Pulmonary artery endothelial cell (primary cell): ENCODE data around the gene SRBD1. TPM values are rescaled to one million over a fixed set of nuclear protein-coding genes. Genes with fewer than 3 reads are reported as not detected.
A peak's percentile ranks its signal among the peaks of the same experiment; 100 is the strongest.
"Not testable (repeated sequence)": the region's sequence is repeated elsewhere in the genome, so short reads cannot be mapped to it uniquely, and the experiment has no call there.

Experiments used
- DNase-seq: peaks from one replicate; pipeline ENCODE4 v3.0.0-alpha.2; 2011; ENCODE audit warnings: low read depth, low spot score
- total RNA-seq: library from RNA; depleted of rRNA; stranded (reverse); fragments of >200 nt; gene quantifications from 2 replicates; pipeline ENCODE4 v1.2.3, GENCODE V29; 2014

SRBD1 gene
- total RNA-seq, 1 donor from 2014 or later: 16.3 TPM

DNA sequence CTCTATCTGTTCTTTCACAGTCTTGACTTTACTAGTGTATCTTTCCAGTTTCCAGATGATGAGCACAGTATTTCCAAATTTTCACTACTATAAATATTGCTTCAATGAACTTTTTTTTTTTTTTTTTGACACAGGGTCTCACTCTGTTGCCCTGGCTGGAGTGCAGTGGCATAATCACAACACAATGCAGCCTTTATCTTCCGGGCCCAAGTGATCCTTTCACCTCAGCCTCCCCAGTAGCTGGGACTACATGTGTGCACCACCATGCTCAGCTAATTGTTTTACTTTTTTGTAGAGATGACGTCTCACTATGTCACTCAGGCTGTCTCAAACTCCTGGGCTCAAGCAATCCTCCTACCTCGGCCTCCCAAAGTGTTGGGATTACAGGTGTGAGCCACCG lies 142.8 kb downstream of the SRBD1 start:
- DNase-seq: no peak

DNA sequence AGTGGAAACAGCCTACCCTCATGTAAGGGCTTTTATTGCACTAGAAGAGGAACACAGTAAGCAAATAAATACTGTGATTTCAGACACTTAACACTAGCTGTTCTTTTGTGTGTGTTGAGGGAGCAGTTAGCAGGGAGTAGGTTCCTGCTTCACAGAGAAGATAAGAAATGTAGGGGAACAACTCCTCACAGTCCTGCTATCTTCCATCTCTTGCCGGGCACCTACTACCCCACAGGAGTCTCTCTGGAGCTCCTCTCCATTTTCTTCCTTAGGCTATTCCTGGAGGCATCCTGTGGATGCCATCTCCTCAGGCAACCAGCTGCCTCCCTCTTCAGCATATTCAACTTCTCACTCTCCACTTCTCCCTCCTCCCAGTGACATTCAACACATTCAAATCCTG lies 145.0 kb downstream of the SRBD1 start:
- no peak for DNase-seq

DNA sequence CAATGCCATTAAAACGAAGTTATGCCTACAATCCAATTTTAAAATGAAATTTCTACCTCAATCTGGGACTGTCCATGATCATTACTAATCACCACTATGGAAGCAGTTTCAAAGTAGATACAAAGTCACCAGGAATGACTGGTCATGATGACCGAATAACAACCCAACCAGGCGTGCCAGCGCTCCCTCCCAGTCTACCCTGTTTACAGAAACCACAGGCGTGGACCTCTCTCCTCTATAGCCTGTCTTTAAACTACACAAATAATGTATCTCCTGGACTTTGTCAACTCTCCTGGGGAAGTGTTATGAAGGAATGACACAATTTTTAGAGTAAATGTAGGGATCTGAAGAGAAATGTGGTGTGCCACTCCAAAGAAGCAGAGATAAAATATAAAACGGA lies 150.2 kb downstream of the SRBD1 start:
- no peak for DNase-seq

DNA sequence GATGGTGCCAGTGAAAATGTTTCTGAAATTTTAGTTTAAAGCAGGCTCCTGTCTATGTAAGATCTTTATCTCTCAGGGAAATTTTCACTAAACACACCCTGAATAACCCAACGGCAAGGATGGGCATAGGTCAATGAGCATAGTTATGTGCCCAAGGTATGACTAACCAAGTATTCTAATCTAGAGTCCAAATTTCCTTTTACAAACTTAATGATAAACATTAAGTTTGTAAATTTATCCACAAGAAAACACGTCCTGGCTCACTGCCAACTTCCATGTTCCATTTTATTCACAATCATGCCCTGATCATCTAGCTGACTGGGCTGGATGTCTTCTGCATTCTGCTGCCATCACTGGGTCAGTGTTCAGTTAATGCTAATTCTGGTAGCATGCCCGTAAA lies 151.2 kb downstream of the SRBD1 start:
- DNase-seq: no peak

DNA sequence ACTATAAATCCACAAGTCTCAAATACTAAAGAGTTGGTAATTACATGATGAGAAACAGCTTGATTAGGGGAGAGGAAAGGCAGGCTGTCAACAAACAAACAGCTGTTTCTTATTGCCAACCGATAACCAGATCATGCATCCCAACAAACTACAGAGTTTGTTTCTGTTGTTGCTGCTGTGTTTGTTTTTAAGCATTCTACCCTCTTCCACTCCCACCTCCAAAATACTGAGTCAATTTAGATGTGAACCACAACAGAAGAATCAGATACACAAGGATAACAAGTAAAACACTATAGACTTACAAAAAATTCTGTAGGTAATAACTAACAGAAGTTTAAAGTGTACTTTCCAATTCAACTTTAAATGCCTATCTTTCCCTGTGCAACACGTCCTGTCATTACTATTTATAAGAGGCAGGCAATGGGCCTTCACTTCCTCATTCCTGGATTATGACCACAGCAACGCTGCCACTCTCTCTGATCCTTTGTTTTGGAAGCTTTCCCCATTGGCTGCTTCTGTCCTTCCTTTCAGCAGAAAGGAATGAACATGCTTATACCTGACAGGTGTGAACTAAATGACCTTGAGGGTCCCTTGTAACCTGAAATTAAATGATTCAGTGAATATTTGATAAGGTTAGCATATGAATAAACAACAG lies 152.0 kb downstream of the SRBD1 start:
- DNase-seq: peak; percentile 13

DNA sequence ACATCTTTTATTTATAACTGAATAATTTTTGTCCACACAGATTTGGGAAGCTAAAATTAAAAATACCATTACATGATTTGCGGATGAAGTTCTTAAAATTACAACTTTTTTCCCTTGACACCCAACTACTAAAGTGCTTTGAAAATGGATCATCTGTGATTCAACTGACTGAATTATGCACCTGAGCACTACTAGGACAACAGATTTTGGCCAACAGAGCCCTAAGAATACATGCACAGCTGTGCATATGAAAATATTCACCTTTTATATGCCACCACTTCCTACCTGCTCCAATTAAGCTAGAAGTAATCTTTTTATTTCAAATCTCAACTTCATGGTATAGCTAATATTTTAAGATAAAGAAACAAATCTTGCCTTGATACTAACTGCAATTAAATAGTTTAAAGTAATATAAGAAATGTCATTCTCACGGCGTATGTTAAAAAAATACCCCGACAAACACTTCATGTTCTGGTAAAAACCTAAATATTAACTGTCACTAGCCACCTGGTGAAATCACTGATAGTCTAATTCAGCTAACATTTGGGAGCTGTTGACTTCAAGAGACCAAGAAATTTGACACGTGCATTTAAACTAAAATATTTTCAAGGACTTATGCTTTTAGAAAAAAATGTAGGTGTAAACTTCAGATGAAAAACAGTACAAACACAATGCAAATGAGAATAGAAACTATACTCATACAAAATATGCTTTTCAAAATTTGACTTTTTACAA lies 153.7 kb downstream of the SRBD1 start:
- no peak for DNase-seq

DNA sequence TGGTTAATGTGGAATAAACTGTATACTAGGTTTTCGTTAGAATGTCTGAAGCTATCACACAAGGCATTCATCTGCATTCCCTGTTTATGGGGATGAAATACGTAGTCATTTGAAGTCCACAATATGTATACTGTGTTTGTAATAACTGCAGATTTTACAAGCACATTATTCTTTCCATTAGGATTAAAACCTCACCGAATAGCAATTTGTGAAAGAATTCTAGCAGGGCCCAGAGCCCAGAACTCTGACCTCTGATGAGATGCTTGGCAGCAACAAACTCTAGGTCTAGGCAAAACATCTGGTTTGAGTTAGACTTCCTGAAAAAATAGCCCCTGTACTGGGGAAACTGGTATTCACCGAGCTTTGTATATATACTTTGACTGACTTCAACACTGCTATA lies 158.2 kb downstream of the SRBD1 start:
- no peak for DNase-seq

DNA sequence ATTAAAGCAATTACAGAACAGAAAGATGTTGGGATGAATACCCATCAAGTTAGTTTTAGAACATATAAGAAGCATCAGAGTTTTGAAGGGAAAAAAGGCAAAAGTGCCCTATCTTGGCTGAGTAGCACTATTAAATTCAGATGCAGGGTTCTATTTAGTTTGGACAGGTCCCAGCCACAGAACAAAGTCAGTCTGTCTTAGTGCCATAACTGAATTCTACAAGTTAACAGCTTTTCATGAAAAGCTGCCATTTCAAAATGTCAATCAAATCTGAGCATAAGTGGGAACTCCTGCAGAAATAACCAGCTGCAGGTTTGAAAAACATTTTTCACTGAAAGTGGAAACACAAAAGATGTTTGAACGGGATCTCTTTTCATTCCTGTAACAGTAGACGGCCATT lies 160.4 kb downstream of the SRBD1 start:
- no peak for DNase-seq

DNA sequence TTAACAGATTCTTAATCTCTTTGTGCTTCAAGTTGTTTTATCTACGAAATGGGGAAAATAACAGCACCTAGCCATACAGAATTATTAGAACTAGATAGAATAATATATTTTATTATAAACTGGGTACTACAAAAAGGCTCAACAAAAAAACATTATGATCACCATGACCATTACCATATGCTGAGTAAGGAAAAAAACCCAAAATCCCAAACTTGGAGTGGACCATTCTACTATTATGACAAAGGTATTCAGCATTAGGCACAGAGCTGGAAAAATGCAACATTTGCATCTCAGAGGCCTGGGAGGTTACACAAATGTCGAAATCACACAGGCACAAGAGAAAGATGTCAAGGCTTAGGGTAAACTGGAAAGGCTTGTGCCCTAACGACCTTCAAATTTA lies 162.8 kb downstream of the SRBD1 start:
- no peak for DNase-seq

DNA sequence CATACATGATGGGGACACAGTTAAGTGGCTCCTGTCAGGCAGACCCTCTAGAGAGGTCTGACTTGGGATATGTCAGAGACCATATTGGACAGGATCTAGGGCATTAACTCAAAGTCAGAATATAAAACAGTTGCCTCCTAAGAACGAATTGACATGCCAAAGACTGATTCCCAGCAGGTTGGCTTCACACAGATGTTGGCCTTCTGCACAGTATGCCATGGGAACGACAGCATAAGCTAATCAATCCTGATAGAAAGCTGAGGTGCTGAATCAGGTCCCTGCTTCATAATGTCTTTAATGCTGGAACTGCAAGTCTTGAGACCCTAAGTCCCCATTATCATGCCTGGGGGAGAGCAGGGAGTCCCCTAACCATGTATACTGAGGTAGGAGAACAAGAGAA lies 165.1 kb downstream of the SRBD1 start:
- DNase-seq: no peak

DNA sequence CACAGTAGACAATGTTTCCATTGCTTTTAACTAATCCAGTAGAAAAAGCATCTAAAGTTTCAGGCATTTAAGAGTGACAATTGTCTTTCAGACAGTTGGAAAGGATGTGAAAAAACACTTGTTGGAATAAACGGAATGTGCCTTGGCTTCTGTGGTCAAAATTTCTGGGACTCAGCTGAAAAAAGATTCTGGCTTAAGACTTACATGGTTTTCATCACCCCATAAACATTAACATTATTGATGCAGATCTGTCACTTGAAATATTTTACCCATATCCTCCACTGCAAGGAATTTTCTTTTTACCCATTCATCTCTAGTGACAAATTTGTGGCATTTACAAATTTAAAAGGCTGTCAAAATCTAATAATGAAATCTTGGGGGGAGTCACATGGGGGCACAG lies 166.0 kb downstream of the SRBD1 start:
- DNase-seq: no peak

DNA sequence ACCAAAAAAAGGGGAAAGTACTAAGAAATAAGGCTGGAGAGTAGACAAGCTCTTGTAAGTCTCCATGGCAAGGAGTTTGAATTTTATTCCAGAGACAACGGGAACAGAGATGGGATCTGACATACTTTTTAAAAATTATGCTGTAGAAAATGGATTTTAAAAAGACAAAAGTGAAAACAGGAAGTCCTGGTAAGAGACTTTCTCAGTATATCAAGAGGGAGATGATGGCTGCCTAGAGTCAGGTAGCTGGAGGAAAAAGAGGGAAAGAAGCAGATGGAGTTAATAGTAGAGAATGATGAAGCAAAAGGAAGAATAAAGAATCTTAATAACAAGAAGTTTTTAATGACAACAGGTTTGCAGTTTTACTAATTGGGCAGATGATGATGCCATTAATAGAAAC lies 168.1 kb downstream of the SRBD1 start:
- no peak for DNase-seq

DNA sequence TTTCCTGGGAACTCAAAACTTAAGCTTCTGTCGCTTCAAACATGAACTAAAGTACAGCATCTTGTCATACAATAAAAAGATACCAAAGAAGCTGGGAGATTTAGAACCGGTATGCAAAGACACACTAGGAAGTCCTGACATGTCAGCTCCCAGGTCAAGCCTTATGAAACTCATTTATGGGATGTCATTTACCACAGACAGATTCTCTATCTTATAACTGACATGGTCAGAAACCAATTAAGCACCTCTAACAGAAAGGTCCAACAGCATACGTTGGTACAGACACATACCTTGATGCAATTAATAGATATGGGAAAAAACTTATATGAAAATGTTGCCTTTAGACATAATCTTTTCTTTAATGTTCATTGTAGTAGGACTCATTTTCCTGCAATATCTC lies 169.0 kb downstream of the SRBD1 start:
- DNase-seq: no peak

DNA sequence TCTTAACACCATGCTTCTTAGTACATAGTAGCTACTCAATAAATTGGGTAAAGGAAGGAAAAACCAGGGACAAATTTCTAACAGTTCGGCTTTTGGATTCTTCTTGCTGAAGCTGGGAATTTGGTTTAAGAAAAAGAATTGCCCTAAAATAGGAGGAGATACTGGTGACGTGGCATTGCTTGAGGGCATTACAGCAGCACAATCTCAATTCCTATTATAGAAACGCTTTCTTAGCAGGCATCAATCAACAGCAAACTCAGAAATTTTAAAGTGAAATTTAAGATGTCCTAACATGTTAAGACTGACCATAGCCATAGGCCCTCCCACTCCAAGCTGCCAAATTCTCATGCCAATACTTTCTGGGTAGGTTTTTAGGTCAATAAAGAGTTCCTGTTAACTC lies 169.5 kb downstream of the SRBD1 start:
- no peak for DNase-seq

DNA sequence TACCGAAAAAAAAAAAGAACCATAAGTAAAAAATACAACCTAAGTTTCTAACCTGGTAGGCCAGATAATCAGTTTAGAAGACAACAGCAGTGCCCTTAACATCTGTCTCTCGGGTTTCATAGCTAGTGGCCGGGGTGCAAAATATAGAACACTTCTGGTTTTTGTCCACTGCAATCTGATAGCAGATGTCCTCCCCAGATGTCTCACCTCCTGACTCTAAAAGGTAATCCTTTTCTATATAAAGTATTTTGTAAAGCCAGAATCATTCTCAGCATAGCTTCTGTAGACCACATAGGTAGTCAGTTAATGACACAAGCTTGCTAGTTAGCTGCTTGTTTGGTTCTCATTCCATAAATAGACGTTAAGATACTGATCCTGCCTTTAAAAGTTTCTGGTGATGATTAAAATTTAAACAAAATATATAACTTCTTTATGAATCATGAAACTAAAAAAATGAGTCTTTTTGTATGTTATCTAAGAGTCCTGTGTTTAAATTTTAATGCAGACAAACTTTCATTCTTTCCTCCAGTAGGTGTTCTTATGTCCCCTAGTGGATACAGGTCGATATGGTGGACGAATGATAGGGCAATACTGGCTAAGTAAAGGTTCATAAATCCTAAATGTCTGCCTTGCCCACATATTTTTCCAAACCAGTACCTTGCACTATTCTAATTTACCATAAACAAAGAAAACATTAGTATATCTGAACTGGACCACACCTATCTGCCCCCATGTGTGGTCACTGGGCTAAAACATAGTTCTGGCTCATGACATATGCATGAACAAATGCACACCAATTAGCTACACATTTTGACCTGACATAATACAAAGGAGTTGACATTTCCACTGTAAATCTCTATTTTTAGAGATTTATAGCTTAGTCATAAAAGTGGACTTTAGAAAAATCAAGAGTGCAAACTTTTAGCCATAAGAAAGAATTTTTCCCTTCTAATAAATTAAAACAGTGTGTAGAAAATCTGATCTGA lies 171.0 kb downstream of the SRBD1 start:
- DNase-seq: no peak

DNA sequence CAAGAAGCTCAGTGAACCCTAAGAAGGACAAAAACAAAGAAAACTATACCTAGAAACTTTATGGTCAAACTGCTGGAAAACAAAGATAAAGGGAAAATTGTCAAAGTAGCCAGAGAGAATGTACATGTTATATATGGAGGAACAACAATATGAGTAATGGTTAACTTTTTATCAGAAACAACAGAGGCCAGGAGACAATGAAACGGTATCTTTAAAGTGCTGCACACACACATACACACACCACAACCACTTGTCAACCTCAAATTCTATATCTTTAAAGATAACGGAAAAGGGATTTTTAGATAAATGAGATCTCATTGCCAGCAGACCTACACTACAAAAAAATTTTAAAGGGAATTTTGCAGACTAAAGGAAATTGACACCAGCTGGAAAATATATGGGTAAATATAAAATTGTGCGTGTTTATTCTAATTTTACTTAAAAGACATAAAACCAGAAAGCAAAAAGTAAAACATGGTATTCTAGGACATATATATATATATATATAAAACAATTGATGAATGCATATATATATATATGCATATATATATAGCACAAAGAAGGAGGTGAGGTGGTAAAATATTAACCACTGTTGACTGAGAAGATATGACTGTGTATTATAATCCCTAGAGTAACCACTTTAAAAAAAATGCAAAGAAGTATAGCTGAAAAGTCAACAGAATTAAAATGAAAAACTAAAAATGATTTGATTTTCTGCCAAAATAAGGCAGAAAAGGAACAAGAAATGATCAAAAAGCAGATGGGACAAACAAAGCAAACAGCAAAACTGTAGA lies 172.0 kb downstream of the SRBD1 start:
- DNase-seq: no peak

DNA sequence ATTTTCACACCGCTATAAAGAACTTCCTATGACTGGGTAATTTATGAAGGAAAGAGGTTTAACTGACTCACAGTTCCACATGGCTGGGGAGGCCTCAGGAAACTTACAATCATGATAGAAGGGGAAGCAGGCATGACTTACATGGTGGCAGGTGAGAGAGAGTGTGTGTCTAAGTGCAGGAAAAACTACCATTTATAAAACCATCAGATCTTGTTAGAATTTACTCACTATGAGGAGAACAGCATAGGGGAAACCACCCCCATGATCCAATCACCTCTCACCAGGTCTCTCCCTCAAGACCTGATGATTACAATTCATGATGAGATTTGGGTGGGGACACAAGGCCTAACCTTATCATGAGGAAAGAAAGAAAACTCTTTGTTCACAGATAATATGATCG lies 174.6 kb downstream of the SRBD1 start:
- no peak for DNase-seq

DNA sequence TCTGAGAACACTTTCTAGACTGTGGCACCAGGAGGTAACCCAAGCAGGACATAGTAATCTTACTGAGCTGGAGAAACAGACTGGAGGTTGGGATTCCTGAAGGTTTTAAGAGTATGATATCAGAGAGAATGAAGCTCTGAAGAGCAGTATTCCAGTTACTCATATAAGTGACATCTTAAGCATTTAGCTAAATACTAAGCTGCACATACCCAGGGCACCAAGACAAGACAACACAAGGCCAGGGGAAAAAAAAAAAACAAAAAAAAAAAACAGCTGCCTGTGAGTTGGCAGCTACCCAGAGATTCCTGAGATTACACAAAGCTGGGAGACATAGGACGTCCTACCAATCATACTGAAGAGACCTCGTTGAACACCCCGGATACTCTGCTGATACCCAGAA lies 175.8 kb downstream of the SRBD1 start:
- no peak for DNase-seq

DNA sequence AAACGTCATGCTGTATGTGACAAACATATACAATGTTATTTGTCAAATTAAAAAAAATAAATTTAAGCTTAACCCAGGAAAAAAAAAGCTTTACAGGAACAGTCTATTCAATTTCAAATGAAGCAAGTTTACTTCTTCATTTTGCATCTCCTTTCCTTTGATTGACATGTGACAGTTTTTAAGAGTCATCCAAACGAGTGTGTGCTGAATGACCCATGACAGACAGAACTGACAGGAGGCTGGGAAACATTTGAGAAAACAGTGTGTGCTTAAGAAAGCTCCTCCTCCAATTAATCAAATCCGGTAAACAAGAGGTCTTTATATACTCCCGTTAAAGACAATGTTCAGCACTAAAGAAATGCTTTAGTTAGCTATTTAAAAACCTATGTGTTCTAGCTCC lies 177.7 kb downstream of the SRBD1 start:
- DNase-seq: no peak

DNA sequence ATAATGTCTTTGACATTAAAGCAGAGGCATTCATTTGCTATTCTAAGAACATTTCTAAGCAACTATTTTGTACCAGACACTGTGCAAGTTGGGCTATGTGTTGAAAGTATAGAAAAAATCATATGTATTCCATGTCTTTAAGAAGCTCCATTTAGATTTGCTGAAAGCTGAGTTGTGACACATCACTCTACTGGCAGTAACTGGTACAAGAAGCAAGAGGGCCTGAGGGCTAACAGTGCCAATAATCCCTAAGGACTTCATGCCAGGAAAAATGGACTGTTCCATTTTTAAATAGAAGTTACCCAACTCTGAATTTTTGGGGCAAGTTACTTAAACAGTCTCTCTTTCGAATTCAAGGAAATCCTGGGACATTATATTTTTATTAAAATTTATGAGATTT lies 178.7 kb downstream of the SRBD1 start:
- no peak for DNase-seq

DNA sequence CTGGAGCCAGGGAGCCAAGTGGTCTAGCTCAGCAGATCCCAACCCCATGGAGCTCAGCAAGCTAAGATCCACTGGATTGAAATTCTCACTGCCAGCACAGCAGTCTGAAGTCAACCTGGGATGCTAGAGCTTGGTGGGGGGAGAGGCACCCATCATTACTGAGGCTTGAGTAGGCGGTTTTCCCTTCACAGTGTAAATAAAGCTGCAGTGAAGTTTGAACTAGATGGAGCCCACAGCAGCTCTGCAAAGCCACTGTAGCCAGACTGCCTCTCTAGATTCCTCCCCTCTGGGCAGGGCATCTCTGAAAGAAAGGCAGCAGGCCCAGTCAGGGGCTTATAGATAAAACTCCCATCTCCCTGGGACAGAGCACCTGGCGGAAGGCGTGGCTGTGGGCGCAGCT lies 185.0 kb downstream of the SRBD1 start:
- DNase-seq: not testable (repeated sequence)
